ENCODE data around the gene TOMM70. TPM values are rescaled to one million over a fixed set of nuclear protein-coding genes. Genes with fewer than 3 reads are reported as not detected.
"Not testable (repeated sequence)": the region's sequence is repeated elsewhere in the genome, so short reads cannot be mapped to it uniquely, and the experiment has no call there.

TOMM70 gene
- total RNA-seq, 4 donors from 2014 or later = 51.9 to 58.0 (median 53.5) TPM

DNA sequence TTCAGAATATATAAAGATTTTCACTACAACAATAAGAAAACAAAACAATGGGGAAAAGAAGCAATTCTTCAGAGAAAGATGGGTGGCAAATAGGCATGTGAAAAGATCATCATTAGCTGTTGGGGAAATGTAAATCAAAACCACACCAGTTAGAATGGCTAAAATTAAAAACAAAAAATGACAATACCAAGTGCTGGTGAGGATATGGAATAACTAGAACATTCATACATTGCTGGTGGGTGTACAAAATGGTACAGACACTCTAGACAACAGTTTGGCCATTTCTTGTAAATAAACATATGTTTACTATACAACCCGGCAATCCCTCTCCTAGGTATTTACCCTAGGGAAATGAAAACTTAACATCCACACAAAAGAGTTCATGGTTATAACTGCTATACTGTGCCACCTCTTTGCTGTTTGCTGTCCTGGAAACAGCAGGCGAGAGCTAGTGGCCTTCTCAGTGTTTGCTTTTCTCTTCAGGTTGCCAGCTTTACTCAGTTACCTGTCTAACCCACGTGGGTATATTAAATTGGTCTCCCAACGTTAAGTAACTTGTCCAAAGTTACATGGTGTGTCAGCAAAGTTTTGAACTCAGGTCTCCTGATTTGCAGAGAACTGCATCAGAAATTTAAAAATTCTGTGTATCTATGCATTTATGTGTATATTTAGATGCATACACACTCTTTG is 70.9 kb downstream of the TOMM70 start:
- Histone ChIP-seq H3K9me3 (no peaks in the 10 kb centered on the region), H3K27me3 (no peaks in the 10 kb centered on the region), H3K4me3 (replicated peaks in 1 of 3) (no peak overlapping the region), H3K27ac (no peak overlapping the region), H3K36me3 (peaks cover 0 to 2% of the 10 kb centered on the region in 2 donors), H3K4me1 (no peaks in the 10 kb centered on the region)
- no peak for DNase-seq
- 71 to 77% methylated on average over 4 of the region's 4 CpGs for WGBS, 2 donors
- TF ChIP-seq, protein P1, sequence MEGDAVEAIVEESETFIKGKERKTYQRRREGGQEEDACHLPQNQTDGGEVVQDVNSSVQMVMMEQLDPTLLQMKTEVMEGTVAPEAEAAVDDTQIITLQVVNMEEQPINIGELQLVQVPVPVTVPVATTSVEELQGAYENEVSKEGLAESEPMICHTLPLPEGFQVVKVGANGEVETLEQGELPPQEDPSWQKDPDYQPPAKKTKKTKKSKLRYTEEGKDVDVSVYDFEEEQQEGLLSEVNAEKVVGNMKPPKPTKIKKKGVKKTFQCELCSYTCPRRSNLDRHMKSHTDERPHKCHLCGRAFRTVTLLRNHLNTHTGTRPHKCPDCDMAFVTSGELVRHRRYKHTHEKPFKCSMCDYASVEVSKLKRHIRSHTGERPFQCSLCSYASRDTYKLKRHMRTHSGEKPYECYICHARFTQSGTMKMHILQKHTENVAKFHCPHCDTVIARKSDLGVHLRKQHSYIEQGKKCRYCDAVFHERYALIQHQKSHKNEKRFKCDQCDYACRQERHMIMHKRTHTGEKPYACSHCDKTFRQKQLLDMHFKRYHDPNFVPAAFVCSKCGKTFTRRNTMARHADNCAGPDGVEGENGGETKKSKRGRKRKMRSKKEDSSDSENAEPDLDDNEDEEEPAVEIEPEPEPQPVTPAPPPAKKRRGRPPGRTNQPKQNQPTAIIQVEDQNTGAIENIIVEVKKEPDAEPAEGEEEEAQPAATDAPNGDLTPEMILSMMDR (IDR thresholded peaks at IDR 0.05) = no peak
- TF ChIP-seq POLR2A (IDR thresholded peaks at IDR 0.05) = no peak
- intact Hi-C loops (cut with DNase I) = no loop called here

DNA sequence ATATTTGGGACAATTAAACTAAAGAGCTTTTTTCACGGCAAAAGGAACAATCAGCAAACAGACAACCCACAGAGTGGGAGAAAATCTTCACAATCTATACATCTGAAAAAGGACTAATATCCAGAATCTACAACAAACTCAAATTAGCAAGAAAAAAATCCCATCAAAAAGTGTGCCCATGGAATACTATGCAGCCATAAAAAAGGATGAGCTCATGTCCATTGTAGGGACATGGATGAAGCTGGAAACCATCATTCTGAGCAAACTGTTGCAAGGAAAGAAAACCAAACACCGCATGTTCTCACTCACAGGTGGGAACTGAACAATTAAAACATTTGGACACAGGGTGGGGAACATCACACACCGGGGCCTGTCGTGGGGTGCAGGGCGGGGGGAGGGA is 73.5 kb downstream of the TOMM70 start:
- H3K27ac ChIP-seq; DNase-seq; H3K9me3 ChIP-seq; intact Hi-C loops (cut with DNase I); H3K36me3 ChIP-seq; H3K4me1 ChIP-seq; H3K27me3 ChIP-seq; H3K4me3 ChIP-seq (replicated peaks in 1 of 3): not testable (repeated sequence)
- WGBS, 2 donors = 99% methylated on average over 5 of the region's 5 CpGs

DNA sequence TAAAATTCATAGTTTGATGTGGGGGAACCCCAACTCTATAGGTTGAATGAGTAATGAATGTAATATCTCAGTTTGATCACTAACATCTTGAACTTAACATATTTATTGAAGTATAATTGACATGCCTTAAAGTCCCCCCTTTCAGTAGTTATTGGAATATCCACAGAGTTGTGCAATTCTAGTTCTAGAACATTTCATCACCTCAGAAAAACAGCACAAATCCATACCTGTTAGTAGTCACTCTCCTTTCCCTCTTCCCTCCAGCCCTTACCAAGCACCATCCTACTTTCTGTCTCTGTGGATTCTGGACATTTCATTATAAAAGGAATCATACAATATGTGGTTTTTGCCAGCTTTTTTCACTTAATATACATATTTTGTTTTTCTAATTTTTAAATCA is 75.1 kb downstream of the TOMM70 start:
- Histone ChIP-seq H3K4me3 (replicated peaks in 1 of 3) (no peak overlapping the region), H3K36me3 (peaks cover 0 to 6% of the 10 kb centered on the region in 2 donors), H3K4me1 (no peaks in the 10 kb centered on the region), H3K27ac (no peak overlapping the region), H3K27me3 (no peaks in the 10 kb centered on the region), H3K9me3 (no peaks in the 10 kb centered on the region)
- no peak for DNase-seq
- no peak for TF ChIP-seq POLR2A (IDR thresholded peaks at IDR 0.05)
- TF ChIP-seq, protein P1 (IDR thresholded peaks at IDR 0.05) = no peak
- intact Hi-C loops (cut with DNase I) = no loop called here

DNA sequence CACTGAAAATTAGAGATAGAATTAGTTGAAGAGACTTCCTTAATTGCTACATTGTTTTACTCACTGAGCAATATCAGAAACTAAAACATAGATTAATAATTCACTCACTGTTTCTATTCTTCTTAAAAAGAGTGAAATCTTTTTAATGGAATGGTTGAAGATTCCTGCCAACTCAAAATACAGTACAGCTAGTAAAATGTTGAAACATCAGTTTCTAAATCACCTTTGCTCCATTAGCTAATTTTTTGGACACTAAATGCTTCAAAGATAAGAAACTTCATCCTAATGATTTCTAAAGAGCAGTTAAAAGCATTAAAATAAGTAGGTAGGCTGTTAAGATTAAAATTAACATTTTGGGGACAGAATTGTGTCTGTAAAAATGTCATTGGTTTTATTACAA is 76.8 kb downstream of the TOMM70 start:
- DNase-seq = no peak
- Histone ChIP-seq H3K27ac (no peak overlapping the region), H3K27me3 (no peaks in the 10 kb centered on the region), H3K4me1 (no peaks in the 10 kb centered on the region), H3K36me3 (peaks cover 10 to 11% of the 10 kb centered on the region in 2 donors), H3K9me3 (no peaks in the 10 kb centered on the region), H3K4me3 (replicated peaks in 1 of 3) (no peak overlapping the region)
- TF ChIP-seq POLR2A (IDR thresholded peaks at IDR 0.05) = no peak
- TF ChIP-seq, protein P1 (IDR thresholded peaks at IDR 0.05) = no peak
- intact Hi-C loops (cut with DNase I) = no loop called here

DNA sequence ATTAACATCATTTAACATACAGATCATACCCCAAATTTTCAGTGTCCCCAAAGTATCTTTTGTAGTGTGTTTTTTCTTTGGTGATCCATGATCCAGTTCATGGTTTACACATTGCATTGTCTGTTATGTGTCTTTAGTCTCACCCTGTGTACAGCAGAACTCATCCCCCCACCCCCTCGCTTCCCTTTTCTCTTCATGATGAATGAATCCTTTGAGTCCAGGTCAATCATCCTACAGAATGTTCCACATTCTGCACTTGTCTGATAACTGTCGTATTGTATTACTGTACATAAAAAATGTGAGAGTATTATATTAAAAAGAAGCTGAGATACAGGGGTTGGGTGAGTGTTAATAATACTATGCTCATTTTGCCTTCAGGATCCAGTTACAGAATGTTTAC is 80.9 kb downstream of the TOMM70 start:
- H3K27me3 ChIP-seq = no peaks in the 10 kb centered on the region
- H3K36me3 ChIP-seq = peaks cover 10 to 12% of the 10 kb centered on the region in 2 donors
- no peak for TF ChIP-seq POLR2A (IDR thresholded peaks at IDR 0.05)
- TF ChIP-seq, protein P1 (IDR thresholded peaks at IDR 0.05) = no peak
- no peaks in the 10 kb centered on the region for H3K4me1 ChIP-seq
- no peak overlapping the region for H3K4me3 ChIP-seq (replicated peaks in 1 of 3)
- intact Hi-C loops (cut with DNase I) = loop anchor here (10.0 kb wide), 1 partner anchor 275 kb away; no protein-coding TSS in a partner anchor
- 93 to 95% methylated on average over 2 of the region's 2 CpGs for WGBS, 2 donors
- DNase-seq = no peak
- no peak overlapping the region for H3K27ac ChIP-seq
- H3K9me3 ChIP-seq = no peaks in the 10 kb centered on the region

Data from thyroid gland (tissue), 4 donors.